Pulmonary artery endothelial cell (primary cell): ENCODE data around the gene SYCP1. TPM values are rescaled to one million over a fixed set of nuclear protein-coding genes. Genes with fewer than 3 reads are reported as not detected.
"Not testable (repeated sequence)": the region's sequence is repeated elsewhere in the genome, so short reads cannot be mapped to it uniquely, and the experiment has no call there.

Experiments
- DNase-seq: peaks from one replicate; pipeline ENCODE4 v3.0.0-alpha.2; 2011; ENCODE audit warnings: low read depth, low spot score
- total RNA-seq: library from RNA; depleted of rRNA; stranded (reverse); fragments of >200 nt; gene quantifications from 2 replicates; pipeline ENCODE4 v1.2.3, GENCODE V29; 2014

The SYCP1 gene
- not detected in 2 replicates for total RNA-seq

- DNase-seq = no peak
Measured at GRCh38 chr1:114854693-114855320, at the start of gene SYCP1. SYCP1 (plus strand) TSS chr1:114854863; CDS start chr1:114855465, 602 bp downstream.

GRCh38 chr1:114819869-114820268 lies 34.8 kb upstream of the SYCP1 start:
- no peak for DNase-seq

GRCh38 chr1:114820392-114820791 lies 34.3 kb upstream of the SYCP1 start:
- DNase-seq = no peak

GRCh38 chr1:114821978-114822377 lies 32.7 kb upstream of the SYCP1 start:
- DNase-seq = no peak

GRCh38 chr1:114828251-114828650 lies 26.4 kb upstream of the SYCP1 start:
- no peak for DNase-seq

DNA sequence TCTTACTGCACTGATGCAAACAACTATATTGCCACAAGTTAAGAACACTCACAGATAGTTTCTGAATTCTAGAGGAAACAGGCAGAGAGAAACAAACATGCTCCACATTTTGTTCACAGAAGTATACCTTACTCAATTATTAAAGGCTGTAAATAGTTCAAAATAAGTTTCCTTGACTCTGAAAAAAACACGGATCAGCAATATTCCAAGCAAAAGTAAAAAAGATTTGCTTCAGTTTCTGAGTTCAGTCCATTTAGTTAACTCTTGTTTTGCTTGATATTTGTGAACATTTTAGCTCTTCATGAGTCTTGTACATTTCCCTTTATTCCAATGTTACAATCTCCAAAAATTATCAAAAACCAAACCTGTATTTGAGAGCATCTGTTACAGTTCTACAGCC lies 24.6 kb upstream of the SYCP1 start:
- DNase-seq = not testable (repeated sequence)

DNA sequence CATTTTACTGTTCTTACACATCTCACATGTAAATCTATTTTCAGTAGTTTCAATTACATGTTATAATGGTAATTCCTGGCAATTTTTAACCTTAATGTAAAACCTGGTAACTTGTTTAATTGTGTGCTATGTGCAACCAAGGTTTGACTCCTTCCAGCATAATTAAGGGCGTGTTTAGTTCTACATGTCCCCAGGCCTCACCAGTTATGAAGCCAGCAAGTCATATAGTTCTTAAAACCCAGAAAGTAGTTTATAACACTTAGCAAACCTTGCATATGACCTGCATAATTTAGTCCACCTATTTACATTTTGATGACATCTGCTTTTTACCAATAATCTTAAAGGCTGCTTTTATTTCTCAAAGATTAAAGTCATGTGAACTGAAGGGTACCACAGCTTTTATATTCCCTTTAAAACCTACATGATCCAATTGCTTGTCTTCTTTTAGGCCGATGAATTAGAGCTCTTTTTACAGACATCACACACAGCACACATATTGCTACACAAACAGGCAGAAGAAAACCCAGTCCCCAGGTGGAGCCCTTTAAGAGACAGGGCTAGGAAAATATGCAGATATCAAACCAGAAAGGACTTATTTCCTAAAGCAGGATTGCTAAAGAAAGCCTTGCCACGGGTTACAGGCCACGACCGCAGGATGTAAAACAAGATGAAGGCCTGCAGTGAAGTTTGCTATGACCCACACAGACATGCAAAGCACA lies 23.2 kb upstream of the SYCP1 start:
- no peak for DNase-seq

DNA sequence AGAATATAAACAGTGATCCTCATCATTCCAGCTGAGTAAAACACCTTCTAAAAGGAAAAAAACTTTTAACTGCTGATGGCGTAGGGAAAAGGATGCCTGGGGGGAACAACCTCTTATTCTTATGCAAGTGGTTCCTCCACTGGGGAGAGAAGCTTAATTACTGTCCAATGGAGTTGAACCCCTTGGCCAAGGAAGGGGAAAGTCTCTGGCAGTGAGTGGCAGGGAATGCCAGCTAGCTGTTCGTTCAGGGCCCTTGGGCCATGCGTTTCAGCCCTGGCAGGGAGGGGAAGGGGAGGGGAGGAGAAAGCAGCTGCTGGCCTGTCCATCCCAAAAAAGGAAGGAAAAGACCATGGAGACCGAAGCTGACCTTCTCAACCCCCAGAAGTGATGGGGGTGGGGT lies 22.6 kb upstream of the SYCP1 start:
- DNase-seq = no peak

DNA sequence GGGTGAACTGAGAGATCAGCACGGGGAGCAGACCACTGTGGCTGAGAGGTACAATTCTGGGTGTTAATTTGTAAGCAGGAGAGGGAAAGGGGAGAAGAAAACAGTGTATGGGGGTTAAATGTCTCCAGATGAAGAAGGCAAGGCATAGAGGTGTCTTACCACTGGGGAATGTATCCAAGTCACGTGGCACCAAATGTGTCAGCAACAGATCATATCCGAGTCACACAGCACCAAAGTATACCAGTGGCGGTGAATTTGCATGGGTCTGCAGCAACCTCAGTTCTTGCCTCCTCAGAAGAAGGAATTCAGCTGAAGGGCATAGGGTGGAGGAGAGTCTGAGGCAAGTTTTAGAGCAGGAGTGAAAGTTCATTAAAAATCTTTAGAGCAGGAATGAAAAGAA lies 21.2 kb upstream of the SYCP1 start:
- DNase-seq = no peak

GRCh38 chr1:114844270-114844669 lies 10.4 kb upstream of the SYCP1 start:
- DNase-seq = no peak

GRCh38 chr1:114853584-114853983 lies 1.1 kb upstream of the SYCP1 start:
- no peak for DNase-seq

GRCh38 chr1:114861384-114861783 lies 6.7 kb downstream of the SYCP1 start:
- no peak for DNase-seq

GRCh38 chr1:114892194-114892918 lies 37.7 kb downstream of the SYCP1 start:
- DNase-seq = no peak

- no peak for DNase-seq
Measured at GRCh38 chr1:114896795-114897194, 42.1 kb downstream of the SYCP1 start.

DNA sequence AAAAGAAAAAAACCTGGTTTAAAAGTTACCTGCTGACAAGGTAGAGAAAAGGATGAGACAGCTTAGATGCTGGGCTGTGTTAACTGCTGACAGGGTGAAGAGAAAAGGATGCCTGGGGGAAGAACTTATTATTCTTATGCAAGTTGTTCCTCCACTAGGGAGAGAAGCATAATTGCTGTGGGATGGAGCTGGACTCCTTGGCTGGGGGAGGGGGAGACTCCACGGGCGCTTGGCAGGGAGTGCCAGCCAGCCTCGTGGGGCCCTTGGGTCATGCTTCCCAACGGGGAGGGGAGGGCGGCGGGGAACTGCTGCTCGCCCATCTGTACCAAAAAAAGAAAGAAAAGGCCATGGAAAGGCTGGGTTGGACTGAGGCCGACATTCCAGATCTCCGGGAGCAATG lies 47.2 kb downstream of the SYCP1 start:
- DNase-seq = no peak

DNA sequence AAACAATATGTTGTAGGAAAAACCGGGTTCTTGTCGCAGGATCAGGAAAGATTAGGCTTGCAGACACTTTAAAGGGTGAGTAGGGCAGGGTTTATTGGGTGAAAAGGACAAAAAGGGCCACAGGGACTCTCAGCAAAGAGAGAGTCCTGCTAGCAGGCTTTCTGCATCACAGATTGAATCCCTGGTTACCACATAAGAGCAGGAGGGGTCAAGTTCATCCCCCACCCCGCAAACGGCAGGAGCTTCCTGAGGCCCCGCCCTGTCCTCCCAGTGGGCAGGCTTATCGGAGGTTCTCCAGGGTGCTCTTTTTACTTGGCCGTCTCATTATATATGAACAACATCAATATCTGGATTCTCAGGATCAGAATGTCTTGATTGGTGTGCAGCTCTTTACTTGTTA lies 47.7 kb downstream of the SYCP1 start:
- DNase-seq = no peak

DNA sequence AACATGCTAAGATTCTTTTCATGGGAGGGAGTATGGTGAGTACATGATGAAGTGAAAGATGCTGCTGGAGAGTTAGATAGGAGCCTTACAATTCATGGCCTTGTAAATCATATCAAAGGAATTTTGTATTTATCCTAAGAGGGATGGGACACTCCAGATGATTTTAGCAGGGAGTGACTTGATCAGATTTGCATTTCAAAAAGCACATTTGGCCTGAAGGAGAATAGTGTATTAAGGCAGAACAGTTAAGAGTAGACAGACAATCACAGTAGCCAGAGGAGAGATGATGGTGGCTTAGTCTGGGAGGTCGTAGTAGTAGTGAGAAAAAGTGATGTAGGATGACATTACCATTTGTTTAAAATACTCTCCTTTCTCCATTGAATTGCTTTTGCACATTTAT lies 48.8 kb downstream of the SYCP1 start:
- no peak for DNase-seq

DNA sequence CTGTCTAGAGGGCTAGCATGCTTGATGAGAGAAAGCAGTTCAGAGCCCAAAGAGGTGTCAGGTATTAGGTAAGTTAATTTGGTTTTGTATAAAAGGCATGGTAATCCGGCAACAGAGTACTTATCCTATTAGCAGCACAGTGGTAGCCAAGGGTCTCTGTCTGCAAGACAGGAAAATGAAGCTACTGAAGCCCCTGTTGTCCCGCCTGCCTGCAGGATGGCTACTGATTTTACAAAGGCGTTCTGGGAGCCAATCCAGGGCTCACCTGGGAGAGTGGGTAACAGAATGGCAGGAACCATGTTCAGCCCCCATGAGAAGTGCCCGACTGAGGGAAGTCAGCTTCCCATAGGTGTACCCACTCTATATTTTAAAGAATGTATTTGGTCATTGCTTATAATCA lies 61.1 kb downstream of the SYCP1 start:
- DNase-seq = not testable (repeated sequence)

DNA sequence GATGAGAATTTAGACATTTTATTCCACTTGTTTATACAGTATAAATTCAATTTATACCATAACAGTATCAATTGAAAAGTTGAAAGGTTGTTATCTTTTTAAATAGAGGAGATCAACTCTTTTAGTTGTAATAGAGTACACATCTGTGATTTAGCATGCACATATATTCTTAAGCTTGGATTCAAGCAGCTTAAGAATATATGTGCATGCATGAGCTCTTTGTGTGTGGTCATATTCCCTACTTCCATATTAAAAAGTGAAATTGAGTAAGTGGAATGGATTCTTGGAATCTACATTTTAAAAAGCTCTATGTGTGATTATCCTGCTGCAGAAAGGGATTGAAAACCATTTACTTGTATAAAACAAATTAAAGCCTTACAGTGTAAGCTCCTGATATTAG lies 71.9 kb downstream of the SYCP1 start:
- DNase-seq = no peak

- DNase-seq = no peak
Measured at GRCh38 chr1:114927401-114927800, 72.7 kb downstream of the SYCP1 start.

- DNase-seq = no peak
Measured at GRCh38 chr1:114956570-114956969, 101.9 kb downstream of the SYCP1 start.

DNA sequence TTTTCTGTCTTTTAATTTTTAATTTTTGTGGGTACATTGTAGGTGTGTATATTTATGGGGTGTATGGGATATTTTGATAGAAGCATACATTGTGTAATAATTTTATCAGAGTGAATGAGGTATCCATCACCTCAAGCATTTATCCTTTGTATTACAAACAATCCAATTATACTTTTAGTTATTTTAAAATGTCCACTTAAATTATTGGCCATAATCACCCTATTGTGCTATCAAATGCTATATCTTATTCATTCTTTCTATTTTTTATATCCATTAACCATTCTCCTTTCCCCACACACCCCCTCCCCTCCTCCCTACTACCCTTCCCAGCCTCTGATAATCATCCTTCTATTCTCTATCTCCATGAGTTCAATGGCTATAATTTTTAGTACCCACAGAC lies 104.8 kb downstream of the SYCP1 start:
- DNase-seq = no peak

DNA sequence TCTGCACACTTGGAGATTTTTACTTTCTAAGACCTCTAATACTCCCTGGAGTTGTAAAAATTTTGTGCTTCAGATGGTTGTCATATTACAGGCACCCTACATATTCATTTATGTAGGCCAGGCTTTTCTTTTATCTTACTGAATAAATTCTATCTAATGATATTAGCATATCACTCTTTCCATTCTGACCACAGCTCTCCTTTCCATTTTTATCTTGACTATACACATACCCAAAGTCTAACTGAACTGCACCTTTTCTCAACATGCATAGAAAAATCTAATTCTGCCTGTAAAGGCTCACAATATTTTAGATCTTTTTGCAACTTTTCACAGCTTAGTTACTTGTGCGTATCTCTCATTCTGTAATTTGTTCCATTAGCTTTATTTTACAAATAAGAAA lies 122.2 kb downstream of the SYCP1 start:
- no peak for DNase-seq
